KMS-11 (cell line): ENCODE results near the gene BCAR3.

Experiments used
- H2AFZ ChIP-seq: fragments of 200-600 bp; sonication (generic); 2 replicates; pipeline ENCODE4 v1.6.1; 2016; ENCODE audit warnings: antibody characterized with exemption, mixed run types, low read depth
- H3K27ac ChIP-seq: fragments of 200-600 bp; sonication (generic); 2 replicates; pipeline ENCODE4 v1.6.1; 2016; ENCODE audit warnings: mild to moderate bottlenecking, mixed run types
- H3K27me3 ChIP-seq: fragments of 200-600 bp; sonication (generic); 2 replicates; pipeline ENCODE4 v1.6.1; 2017; ENCODE audit warnings: mild to moderate bottlenecking, low read depth, mixed run types, moderate library complexity; ENCODE audit not compliant: insufficient read depth
- H3K36me3 ChIP-seq: fragments of 200-600 bp; sonication (generic); 2 replicates; pipeline ENCODE4 v1.6.1; 2017; ENCODE audit warnings: mild to moderate bottlenecking, mixed run types; ENCODE audit not compliant: insufficient read depth
- H3K4me1 ChIP-seq: fragments of 200-600 bp; sonication (generic); 2 replicates; pipeline ENCODE4 v1.6.1; 2016; ENCODE audit warnings: mild to moderate bottlenecking, low read depth, mixed run types; ENCODE audit not compliant: poor library complexity, severe bottlenecking
- H3K4me2 ChIP-seq: fragments of 200-600 bp; sonication (generic); 2 replicates; pipeline ENCODE4 v1.7.0; 2016; ENCODE audit warnings: mild to moderate bottlenecking, mixed run types
- H3K4me3 ChIP-seq: fragments of 200-600 bp; sonication (generic); IDR thresholded peaks from 2 replicates; pipeline ENCODE4 v1.6.1; 2017; ENCODE audit warnings: low read depth, low read length, mixed read lengths; ENCODE audit not compliant: insufficient read depth
- H3K79me2 ChIP-seq: fragments of 200-600 bp; sonication (generic); 2 replicates; pipeline ENCODE4 v1.6.1; 2016; ENCODE audit warnings: low read depth, mixed run types; ENCODE audit not compliant: insufficient read depth
- H3K9ac ChIP-seq: fragments of 200-600 bp; sonication (generic); 2 replicates; pipeline ENCODE4 v1.6.1; 2016; ENCODE audit warnings: mild to moderate bottlenecking, mixed run types
- H4K20me1 ChIP-seq: fragments of 200-600 bp; sonication (generic); 2 replicates; pipeline ENCODE4 v1.6.1; 2016; ENCODE audit warnings: mild to moderate bottlenecking, mixed run types; ENCODE audit not compliant: insufficient read depth
- TF ChIP-seq, protein P1 (sequence below): fragments of 200-600 bp; sonication (generic); conservative IDR thresholded peaks from 2 replicates; pipeline ENCODE4 v1.6.1; 2017; ENCODE audit warnings: low read depth, mild to moderate bottlenecking, antibody characterized with exemption, low read length, moderate library complexity, mixed read lengths

BCAR3 gene

DNA sequence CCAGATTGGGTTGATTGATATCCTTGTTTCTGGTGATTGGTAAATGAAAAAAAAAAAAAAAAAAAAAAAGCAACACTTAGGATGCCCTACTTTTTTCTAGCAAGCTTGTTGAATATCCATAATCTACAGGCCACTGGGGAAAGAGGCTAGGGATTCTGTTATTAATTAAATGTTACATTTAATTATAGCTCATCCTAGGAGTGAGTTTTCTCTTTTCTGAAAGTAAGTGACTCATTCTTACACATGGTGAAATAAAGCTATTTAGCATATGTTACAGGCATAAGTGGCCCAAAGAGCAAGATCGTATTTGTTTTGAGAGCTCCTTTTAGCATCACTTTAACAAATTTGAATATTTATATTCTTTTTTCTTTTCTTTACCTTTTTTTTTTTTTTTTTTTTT, 139.2 kb downstream of the BCAR3 start:
- no peaks in the 10 kb centered on the region for H3K27me3 ChIP-seq
- no peak overlapping the region for H3K4me3 ChIP-seq
- no peaks in the 10 kb centered on the region for H3K4me1 ChIP-seq
- no peak overlapping the region for H2AFZ ChIP-seq
- H3K9ac ChIP-seq: no peak overlapping the region
- no peaks in the 10 kb centered on the region for H3K36me3 ChIP-seq
- TF ChIP-seq, protein P1, sequence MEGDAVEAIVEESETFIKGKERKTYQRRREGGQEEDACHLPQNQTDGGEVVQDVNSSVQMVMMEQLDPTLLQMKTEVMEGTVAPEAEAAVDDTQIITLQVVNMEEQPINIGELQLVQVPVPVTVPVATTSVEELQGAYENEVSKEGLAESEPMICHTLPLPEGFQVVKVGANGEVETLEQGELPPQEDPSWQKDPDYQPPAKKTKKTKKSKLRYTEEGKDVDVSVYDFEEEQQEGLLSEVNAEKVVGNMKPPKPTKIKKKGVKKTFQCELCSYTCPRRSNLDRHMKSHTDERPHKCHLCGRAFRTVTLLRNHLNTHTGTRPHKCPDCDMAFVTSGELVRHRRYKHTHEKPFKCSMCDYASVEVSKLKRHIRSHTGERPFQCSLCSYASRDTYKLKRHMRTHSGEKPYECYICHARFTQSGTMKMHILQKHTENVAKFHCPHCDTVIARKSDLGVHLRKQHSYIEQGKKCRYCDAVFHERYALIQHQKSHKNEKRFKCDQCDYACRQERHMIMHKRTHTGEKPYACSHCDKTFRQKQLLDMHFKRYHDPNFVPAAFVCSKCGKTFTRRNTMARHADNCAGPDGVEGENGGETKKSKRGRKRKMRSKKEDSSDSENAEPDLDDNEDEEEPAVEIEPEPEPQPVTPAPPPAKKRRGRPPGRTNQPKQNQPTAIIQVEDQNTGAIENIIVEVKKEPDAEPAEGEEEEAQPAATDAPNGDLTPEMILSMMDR: no peak
- H4K20me1 ChIP-seq: no peaks in the 10 kb centered on the region
- H3K79me2 ChIP-seq: no peaks in the 10 kb centered on the region
- H3K27ac ChIP-seq: no peak overlapping the region
- H3K4me2 ChIP-seq: no peak overlapping the region

DNA sequence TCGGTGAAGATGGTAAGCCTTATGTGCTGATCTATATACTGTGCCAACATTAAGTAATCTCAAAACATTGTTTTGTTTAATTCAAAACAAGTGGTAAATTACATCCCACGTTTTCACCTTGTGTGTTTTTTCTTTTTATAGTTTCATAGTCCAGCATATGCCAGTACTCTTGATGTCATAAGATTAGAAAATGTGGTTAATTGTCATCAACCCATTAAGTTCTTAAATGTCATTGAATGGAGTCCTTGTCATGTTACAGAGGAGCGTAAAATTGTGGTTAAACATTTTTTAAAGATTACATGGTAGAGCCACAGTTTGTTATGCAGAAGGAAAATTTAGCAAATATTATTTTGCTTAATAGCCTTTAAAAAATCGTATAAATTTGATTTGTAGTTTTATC, 140.6 kb downstream of the BCAR3 start:
- Histone ChIP-seq H3K79me2 (no peaks in the 10 kb centered on the region), H3K4me3 (no peak overlapping the region), H3K4me1 (no peaks in the 10 kb centered on the region), H3K36me3 (no peaks in the 10 kb centered on the region), H4K20me1 (no peaks in the 10 kb centered on the region), H3K9ac (no peak overlapping the region), H3K4me2 (no peak overlapping the region), H3K27me3 (no peaks in the 10 kb centered on the region), H2AFZ (no peak overlapping the region), H3K27ac (no peak overlapping the region)
- TF ChIP-seq, protein P1: no peak

DNA sequence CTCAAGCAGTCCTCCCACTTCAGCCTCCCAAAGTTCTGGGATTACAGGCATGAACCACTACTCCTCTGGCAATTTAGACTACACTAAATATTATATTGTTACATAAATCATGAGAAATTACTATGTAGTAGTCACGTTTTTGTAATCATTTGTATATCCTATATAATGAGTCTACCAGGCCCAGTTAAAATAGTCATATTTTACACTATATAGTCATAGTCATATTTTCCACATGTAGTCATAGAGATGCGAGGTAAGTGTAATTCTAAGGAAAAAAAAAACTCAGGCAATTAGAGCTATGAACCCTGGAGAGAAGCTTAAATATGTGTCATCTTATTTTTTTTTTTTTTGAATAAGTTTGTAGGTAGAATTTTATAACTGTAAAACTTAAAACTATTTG, 143.7 kb downstream of the BCAR3 start:
- Histone ChIP-seq H3K4me3 (no peak overlapping the region), H2AFZ (no peak overlapping the region), H3K79me2 (no peaks in the 10 kb centered on the region), H3K9ac (no peak overlapping the region), H3K4me2 (no peak overlapping the region), H3K27ac (no peak overlapping the region), H3K4me1 (no peaks in the 10 kb centered on the region), H3K36me3 (no peaks in the 10 kb centered on the region), H4K20me1 (no peaks in the 10 kb centered on the region), H3K27me3 (no peaks in the 10 kb centered on the region)
- TF ChIP-seq, protein P1: no peak

DNA sequence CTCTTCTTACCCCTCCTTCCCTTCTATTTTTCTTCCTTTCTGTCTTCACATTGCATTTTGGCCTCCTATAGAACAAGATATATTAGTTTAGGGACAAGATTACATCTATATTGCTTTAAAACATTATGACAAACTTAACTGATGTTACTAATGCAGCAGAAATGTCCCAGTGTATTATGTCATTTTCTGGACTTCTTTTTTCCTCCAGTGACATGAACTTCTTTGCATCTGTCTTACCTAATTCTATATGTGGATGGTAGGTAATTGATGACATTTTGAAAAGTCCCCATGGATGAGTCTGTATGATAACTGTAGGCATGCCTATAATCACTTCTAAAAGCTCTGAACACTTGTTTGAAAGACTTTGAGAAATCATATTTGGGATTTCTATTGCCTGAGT, 144.2 kb downstream of the BCAR3 start:
- no peak overlapping the region for H3K4me2 ChIP-seq
- H3K4me1 ChIP-seq: no peaks in the 10 kb centered on the region
- H3K4me3 ChIP-seq: no peak overlapping the region
- H4K20me1 ChIP-seq: no peaks in the 10 kb centered on the region
- H3K27me3 ChIP-seq: no peaks in the 10 kb centered on the region
- TF ChIP-seq, protein P1: no peak
- H3K79me2 ChIP-seq: no peaks in the 10 kb centered on the region
- no peaks in the 10 kb centered on the region for H3K36me3 ChIP-seq
- no peak overlapping the region for H3K9ac ChIP-seq
- H2AFZ ChIP-seq: no peak overlapping the region
- no peak overlapping the region for H3K27ac ChIP-seq

DNA sequence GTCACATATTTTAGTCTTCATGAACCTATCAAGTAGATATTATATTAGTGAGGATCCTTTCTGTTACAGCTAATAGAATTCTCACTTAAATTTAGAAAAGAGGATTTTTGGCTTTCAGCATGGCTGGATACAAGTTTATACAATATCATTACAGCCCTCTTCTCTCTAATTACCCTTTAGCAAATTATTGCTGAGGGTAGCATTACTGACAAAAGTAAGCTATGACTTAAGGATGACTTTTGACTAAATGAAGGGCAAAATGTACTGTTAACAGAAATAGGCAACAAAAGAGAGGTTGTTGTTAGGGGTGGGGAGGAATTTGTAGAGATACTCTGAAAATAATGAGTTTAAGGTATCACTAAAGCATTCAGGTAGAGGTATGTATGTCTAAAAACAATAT, 148.0 kb downstream of the BCAR3 start:
- Histone ChIP-seq H3K9ac (no peak overlapping the region), H3K36me3 (no peaks in the 10 kb centered on the region), H3K79me2 (no peaks in the 10 kb centered on the region), H3K4me1 (no peaks in the 10 kb centered on the region), H3K27me3 (no peaks in the 10 kb centered on the region), H3K27ac (no peak overlapping the region), H3K4me3 (no peak overlapping the region), H2AFZ (no peak overlapping the region), H3K4me2 (no peak overlapping the region), H4K20me1 (no peaks in the 10 kb centered on the region)
- TF ChIP-seq, protein P1: no peak
